Measurements from ENCODE around the gene SHISA4.
"Not testable (repeated sequence)": the region's sequence is repeated elsewhere in the genome, so short reads cannot be mapped to it uniquely, and the experiment has no call there.

SHISA4 gene

GRCh38 chr1:201888282-201889089 lies at the start of gene SHISA4:
Gene SHISA4, plus strand, starts transcription at chr1:201888898. Its CDS starts 97 bp downstream, at chr1:201888995.
- peak; percentile 87 for DNase-seq

GRCh38 chr1:201839089-201839488 lies 49.6 kb upstream of the SHISA4 start:
- DNase-seq, result not testable (repeated sequence)

- no peak for DNase-seq
Measured at GRCh38 chr1:201840055-201840454, 48.6 kb upstream of the SHISA4 start.

- DNase-seq, result no peak
Measured at GRCh38 chr1:201840490-201840889, 48.2 kb upstream of the SHISA4 start.

GRCh38 chr1:201841265-201841912 lies 47.3 kb upstream of the SHISA4 start:
- DNase-seq, result no peak

- DNase-seq, result no peak
Measured at GRCh38 chr1:201842472-201843027, 46.1 kb upstream of the SHISA4 start.

GRCh38 chr1:201845331-201846083 lies 43.2 kb upstream of the SHISA4 start:
- DNase-seq, result no peak

- DNase-seq, result no peak
Measured at GRCh38 chr1:201847150-201847549, 41.5 kb upstream of the SHISA4 start.

- DNase-seq, result no peak
Measured at GRCh38 chr1:201848230-201848629, 40.5 kb upstream of the SHISA4 start.

- no peak for DNase-seq
Measured at GRCh38 chr1:201849372-201850052, 39.2 kb upstream of the SHISA4 start.

GRCh38 chr1:201850053-201850397 lies 38.7 kb upstream of the SHISA4 start:
- peak; percentile 50 for DNase-seq

- no peak for DNase-seq
Measured at GRCh38 chr1:201851949-201852348, 36.7 kb upstream of the SHISA4 start.

GRCh38 chr1:201856722-201857121 lies 32.0 kb upstream of the SHISA4 start:
- DNase-seq, result not testable (repeated sequence)

- no peak for DNase-seq
Measured at GRCh38 chr1:201859424-201859823, 29.3 kb upstream of the SHISA4 start.

- DNase-seq, result no peak
Measured at GRCh38 chr1:201861448-201861847, 27.2 kb upstream of the SHISA4 start.

- no peak for DNase-seq
Measured at GRCh38 chr1:201870397-201870796, 18.3 kb upstream of the SHISA4 start.

GRCh38 chr1:201874672-201875071 lies 14.0 kb upstream of the SHISA4 start:
- DNase-seq, result no peak

GRCh38 chr1:201876148-201876818 lies 12.4 kb upstream of the SHISA4 start:
- DNase-seq, result no peak

- DNase-seq, result no peak
Measured at GRCh38 chr1:201877877-201878401, 10.8 kb upstream of the SHISA4 start.

GRCh38 chr1:201880928-201881571 lies 7.6 kb upstream of the SHISA4 start:
- no peak for DNase-seq

- no peak for DNase-seq
Measured at GRCh38 chr1:201881617-201882016, 7.1 kb upstream of the SHISA4 start.

Data from right hindlimb (tissue), 1 donor.